HG03175 (cell line): ENCODE measurements around the gene RPL35.

Experiments
- ATAC-seq: cut with Tn5 transposase; IDR thresholded peaks from one replicate; pipeline ENCODE4 v1.9.1; 2021; ENCODE audit warnings: mild to moderate bottlenecking, moderate library complexity; ENCODE audit not compliant: unreplicated experiment

RPL35 gene

GRCh38 chr9:124877021-124877782, 15.4 kb upstream of the RPL35 start:
- ATAC-seq, result no peak

DNA sequence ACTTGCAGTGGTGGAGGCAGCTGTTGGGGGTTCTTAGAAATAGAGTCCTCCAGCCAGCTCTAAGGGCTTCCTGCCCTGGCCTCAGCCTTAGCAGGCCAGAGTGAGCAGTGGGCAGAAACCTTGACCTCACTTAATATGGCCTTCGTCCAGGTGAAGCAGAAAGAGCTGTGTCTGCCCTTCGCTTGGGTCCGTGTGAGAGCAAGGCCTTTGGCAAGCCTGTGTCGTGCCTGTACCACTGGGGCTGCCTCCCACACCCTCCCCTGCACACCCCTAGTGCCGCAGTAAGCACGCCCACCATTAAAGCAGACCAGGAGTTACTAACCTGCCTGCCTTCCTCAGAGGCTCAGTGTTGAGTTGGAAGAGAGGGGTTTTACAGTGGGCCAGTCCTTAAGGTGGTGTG, 13.7 kb upstream of the RPL35 start:
- ATAC-seq, result no peak

- no peak for ATAC-seq
Observed at GRCh38 chr9:124873664-124874063, 11.9 kb upstream of the RPL35 start.

DNA sequence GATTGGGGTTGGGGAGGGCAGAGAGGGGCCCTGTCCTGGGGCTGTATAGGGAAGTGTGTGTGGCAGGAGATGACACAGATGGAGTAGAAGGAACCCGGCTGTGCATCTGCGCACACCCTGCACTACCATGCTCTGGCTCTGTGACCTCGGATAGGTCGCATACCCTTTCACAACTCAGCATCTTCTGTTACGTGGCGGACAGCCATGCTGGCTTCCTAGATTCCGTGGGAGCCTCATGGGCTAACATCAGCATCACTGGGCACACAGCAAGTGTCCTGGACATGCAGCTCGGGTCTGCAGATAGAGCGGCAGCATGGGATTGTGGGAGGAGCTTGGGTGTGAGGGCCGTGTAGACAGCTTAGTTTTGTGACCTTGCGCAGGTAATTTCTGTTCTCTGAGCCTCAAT, 9.4 kb upstream of the RPL35 start:
- ATAC-seq, result no peak

GRCh38 chr9:124870723-124871122, 9.0 kb upstream of the RPL35 start:
- ATAC-seq, result no peak

DNA sequence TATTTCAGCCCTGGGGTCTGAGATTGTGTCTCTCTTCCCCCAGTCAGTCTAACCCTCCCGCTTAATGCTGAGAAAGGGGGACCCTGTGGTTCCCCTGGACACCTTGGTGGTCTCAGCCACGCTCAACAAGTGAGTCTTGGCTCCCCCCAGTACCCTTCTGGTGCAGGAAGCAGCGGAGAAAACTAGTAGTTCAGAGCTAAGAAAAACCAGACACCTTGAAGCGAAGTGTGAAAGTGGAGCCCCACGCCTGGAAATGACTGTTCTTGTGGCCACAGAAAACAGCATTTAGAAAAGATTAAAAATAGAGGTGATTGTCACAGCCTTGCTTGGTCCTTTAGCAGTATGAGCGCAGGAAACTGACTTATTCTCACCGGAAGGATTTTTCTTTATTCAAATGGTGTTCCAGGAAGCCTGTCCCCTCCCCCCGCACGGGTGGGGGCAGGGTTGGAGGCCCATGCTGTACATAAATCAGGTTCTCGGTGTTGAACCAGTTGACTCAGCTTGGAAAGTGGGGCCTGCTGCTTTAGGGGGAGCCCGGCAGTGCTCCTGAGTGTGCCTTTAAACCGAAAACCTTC, 8.3 kb upstream of the RPL35 start:
- peak; percentile 42 for ATAC-seq

DNA sequence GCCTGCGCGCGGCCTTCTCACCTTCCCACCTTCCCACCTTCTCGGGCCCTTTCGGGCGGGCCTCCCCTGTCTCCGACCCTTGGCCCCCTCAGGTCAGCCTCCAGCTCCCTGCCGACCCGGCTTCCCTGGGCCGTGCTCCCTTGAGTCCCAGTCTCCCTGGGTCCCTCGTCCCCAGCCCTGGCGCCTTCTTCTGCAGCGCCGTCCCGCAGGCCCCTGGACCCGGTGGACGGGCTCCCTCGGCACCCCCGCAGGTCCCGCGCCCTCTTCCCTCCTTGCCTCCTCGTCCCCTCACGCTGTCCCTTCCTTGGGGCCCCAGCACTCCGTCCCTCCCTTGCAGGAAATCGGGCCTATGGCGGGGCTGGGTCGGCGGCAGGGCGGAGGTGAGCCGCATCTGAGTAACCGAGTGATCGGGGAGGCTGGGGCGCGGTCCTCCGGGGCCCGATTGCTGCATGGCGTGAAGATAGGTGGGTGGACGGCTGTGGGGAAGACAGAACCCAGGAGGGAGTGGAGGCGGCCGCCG, 7.8 kb upstream of the RPL35 start:
- peak; percentile 7 for ATAC-seq

DNA sequence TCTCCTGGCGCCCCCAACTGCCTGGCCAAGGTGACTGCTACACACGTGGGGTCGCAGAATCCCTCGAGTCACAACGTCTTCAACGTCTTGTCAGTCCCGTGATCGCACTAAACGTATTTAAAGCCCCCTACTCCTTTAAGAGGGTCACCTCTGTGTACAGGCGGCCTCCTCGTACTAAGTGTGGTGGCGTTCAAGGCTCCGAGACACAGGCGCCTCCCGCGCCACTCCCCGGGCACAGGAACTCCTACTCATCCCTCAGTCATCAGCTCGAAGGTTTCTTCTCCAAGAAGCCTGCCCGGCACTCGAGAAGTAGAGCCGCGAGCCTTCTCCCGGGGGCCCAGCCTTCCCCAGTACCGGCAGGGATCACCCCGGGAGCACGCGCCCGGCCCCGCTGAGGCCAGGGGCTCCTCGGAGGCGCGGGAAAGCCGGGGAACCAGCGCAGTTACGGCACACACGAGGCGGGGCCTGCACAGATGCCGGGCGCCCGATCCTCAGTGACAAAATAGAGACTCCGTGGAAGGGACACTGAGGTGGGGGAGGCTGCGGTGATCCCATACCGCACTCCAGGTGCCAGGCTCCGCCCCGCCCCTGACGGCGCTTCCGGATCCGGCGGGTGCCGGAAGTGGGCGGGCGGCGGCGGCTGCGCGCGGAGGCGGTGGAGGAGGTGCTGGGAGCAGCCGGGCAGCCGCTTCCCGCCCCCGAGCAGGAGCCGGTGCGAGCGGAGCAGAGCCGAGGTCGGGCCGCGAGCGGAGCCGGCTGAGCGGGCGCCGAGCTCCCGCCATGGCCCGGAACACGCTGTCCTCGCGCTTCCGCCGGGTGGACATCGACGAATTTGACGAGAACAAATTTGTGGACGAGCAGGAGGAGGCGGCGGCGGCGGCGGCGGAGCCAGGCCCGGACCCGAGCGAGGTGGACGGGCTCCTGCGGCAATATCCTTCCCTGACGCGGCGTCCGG, 7.0 kb upstream of the RPL35 start:
- ATAC-seq, result peak; percentile 63

DNA sequence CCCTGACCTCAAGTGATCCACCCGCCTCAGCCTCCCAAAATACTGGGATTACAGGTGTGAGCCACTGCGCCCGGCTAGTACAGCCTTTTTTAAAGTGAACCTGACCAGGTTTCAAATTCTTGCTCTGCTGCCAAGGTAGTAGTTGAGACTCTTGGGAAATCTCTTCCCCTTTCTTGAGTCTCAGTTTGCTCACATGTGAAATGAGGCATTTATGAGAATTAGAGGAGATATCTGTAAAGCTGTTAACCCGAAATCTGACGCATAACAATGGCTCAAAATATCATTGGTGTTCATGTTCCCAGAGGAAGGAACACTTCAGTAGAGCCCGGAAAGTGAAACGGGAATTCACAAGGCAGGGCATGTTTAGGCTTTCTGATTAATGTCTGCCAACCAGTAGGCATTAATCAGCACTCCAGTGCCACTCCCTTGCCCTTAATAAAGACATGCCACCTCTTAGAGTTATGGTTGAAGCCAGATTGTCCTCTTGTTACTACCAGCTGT, 1.7 kb upstream of the RPL35 start:
- ATAC-seq, result no peak

- no peak for ATAC-seq
Observed at GRCh38 chr9:124860582-124861341, 995 bp downstream of the RPL35 start.

DNA sequence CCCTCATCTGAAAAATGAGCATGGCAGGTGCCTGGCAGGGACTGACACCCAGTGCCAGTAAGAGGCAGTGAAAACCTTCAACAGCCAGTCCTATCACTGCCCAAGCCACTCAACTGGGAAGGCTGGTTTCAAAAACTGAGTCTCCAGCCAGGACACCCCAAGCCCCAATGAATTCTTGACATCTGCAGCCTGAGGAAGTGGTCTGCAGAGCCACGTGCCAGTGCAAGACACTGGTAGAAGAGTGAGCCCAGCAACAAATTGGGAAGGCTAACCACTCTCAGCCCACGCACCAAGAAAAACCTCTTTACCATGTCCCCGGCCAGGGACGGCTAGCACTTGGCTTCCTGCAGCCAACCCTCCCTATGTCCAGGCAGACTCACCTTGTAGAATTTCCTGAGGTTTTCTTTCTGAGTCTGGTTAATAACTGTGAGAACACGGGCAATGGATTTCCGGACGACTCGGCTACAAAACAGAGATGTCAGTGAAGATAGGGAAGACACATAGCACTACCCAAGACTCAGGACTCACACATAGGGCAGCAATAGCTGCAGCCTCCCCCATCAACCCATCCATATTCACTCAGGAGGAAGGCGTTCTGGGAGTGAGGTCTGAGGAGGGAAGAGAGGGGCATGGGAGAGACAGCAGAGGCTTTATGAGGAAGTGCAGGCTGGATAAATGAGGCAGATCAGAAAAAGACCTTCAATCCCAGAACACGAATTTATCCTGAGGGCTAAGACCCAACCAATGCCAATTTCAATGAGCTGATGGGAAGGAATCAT, 1.8 kb downstream of the RPL35 start:
- no peak for ATAC-seq

GRCh38 chr9:124858330-124859046, 3.3 kb downstream of the RPL35 start:
- ATAC-seq, result no peak

DNA sequence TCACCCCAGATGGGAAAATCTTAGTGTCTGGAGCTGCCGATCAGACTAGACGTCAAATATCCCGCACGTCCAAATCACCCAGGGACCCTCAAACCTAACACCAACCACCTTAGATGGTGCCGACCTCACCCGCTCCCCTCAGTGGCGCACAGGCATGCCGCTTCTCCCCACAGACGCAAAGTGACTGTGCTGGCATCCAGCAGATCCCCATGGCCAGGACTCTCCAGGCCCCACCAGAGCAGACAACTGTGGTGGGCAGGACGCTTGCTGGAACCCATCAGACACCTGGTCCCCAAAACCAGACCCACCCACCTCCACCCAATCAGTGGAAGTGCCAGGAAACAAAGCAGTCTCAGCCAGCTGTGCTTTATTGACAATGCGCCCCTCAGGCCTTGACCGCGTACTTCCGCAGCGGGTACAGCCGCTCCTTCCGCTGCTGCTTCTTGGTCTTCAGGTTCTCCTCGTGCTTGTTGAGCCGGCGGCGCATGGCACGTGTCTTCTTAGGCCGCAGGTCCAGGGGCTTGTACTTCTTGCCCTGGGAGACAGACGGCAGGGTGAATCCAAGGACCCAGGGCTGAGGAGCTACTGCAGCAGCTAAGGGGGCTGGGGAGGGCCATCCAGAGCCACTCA, 4.1 kb downstream of the RPL35 start:
- ATAC-seq, result no peak

DNA sequence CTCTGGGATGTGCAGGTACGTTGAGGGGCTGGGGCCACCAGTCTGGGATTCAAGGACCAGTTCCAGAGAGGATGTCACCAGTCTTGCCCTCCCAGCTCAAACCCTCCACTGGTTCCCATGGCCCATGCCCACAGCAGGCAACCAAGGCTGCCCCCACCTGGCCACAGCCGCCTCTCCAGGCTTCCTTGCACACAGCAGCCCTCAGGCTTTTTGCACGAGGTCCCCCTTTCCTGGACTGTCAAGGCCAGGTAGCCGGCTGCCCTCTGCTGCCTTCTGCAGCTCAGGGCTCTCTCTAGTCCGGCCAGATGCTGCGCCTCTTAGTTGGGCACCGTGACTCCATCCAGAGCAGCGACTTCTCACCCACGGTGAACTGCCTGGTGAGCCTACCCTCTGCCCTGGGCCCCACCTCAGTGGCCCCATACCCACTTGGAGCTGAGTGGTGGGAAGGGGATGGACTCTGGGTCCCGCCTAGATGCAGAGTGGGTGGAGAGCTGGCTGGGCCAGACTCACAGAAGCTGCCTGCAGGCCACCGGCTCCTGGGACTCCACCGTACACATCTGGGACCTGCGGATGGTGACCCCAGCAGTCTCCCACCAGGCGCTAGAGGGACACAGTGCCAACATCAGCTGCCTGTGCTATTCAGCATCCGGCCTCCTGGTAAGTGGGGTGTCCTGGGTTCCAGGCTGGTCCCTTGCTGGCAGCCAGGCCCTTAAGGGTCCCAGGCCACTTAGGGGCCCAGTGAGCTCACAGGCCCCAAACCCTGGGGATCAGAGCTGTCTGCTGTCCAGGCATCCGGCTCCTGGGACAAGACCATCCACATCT, 5.6 kb downstream of the RPL35 start:
- ATAC-seq, result no peak

DNA sequence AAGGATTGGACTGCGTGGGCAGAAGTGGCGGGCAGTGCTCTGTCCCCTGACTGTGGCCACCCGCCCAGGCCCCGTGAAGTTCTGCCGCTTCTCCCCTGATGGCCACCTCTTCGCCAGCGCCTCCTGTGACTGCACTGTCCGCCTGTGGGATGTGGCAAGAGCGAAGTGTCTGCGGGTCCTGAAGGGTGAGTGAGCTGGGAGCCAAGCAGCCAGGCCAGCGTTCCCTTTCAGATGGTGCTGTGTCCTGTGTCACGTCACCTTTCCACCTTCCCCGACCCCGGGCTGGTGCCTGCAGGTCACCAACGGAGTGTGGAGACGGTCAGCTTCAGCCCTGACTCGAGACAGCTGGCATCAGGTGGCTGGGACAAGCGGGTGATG, 6.2 kb downstream of the RPL35 start:
- no peak for ATAC-seq

- no peak for ATAC-seq
Observed at GRCh38 chr9:124854822-124855221, 6.9 kb downstream of the RPL35 start.

GRCh38 chr9:124854161-124854560, 7.6 kb downstream of the RPL35 start:
- no peak for ATAC-seq

- ATAC-seq, result no peak
Observed at GRCh38 chr9:124853605-124854143, 8.1 kb downstream of the RPL35 start.
